Fibroblast of villous mesenchyme (primary cell): ENCODE results near the gene HAP1. TPM values are rescaled to one million over a fixed set of nuclear protein-coding genes. Genes with fewer than 3 reads are reported as not detected.
"Not testable (repeated sequence)": the region's sequence is repeated elsewhere in the genome, so short reads cannot be mapped to it uniquely, and the experiment has no call there.

Source experiments
- DNase-seq: peaks from one replicate; pipeline ENCODE4 v3.0.0-alpha.2; 2010; ENCODE audit warnings: low read depth
- H3K4me3 ChIP-seq: 2 replicates; pipeline ENCODE4 v1.5.1; 2011; ENCODE audit warnings: low read depth, mild to moderate bottlenecking, low read length
- total RNA-seq: library from RNA; depleted of rRNA; stranded (reverse); fragments of >200 nt; gene quantifications from 2 replicates; pipeline ENCODE4 v1.2.3, GENCODE V29; 2012
- TF ChIP-seq, protein P1 (sequence below): IDR thresholded peaks from 2 replicates; pipeline ENCODE4 v1.5.1; 2012; ENCODE audit warnings: low read depth, mild to moderate bottlenecking, low read length; ENCODE audit not compliant: insufficient read depth

Gene HAP1, protein sequence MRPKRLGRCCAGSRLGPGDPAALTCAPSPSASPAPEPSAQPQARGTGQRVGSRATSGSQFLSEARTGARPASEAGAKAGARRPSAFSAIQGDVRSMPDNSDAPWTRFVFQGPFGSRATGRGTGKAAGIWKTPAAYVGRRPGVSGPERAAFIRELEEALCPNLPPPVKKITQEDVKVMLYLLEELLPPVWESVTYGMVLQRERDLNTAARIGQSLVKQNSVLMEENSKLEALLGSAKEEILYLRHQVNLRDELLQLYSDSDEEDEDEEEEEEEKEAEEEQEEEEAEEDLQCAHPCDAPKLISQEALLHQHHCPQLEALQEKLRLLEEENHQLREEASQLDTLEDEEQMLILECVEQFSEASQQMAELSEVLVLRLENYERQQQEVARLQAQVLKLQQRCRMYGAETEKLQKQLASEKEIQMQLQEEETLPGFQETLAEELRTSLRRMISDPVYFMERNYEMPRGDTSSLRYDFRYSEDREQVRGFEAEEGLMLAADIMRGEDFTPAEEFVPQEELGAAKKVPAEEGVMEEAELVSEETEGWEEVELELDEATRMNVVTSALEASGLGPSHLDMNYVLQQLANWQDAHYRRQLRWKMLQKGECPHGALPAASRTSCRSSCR
- under 0.01 TPM in 2 replicates for total RNA-seq

GRCh38 chr17:41734139-41734948 lies at the start of gene HAP1:
Gene HAP1 (minus strand): TSS chr17:41734643. CDS start chr17:41734634, 9 bp downstream.
- H3K4me3 ChIP-seq, result peak within 1 kb of the TSS; percentile 61
- TF ChIP-seq, protein P1, sequence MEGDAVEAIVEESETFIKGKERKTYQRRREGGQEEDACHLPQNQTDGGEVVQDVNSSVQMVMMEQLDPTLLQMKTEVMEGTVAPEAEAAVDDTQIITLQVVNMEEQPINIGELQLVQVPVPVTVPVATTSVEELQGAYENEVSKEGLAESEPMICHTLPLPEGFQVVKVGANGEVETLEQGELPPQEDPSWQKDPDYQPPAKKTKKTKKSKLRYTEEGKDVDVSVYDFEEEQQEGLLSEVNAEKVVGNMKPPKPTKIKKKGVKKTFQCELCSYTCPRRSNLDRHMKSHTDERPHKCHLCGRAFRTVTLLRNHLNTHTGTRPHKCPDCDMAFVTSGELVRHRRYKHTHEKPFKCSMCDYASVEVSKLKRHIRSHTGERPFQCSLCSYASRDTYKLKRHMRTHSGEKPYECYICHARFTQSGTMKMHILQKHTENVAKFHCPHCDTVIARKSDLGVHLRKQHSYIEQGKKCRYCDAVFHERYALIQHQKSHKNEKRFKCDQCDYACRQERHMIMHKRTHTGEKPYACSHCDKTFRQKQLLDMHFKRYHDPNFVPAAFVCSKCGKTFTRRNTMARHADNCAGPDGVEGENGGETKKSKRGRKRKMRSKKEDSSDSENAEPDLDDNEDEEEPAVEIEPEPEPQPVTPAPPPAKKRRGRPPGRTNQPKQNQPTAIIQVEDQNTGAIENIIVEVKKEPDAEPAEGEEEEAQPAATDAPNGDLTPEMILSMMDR, result no peak
- peak; percentile 41 for DNase-seq

- no peak overlapping the region for H3K4me3 ChIP-seq
- DNase-seq, result no peak
- TF ChIP-seq, protein P1, result no peak
These were observed 47.7 kb upstream of the HAP1 start for GRCh38 chr17:41782142-41782541.

- TF ChIP-seq, protein P1, result no peak
- DNase-seq, result peak; percentile 63
These were observed 47.1 kb upstream of the HAP1 start for GRCh38 chr17:41781404-41782110.

GRCh38 chr17:41779954-41780353 lies 45.5 kb upstream of the HAP1 start:
- TF ChIP-seq, protein P1, result no peak
- H3K4me3 ChIP-seq, result no peak overlapping the region
- DNase-seq, result no peak

More at GRCh38 chr17:41781404-41782110, 47.1 kb upstream of the HAP1 start:
- no peak overlapping the region for H3K4me3 ChIP-seq

GRCh38 chr17:41777574-41778188 lies 43.2 kb upstream of the HAP1 start:
- TF ChIP-seq, protein P1, result peak; percentile 13
- peak overlapping the region; percentile 6 for H3K4me3 ChIP-seq
- DNase-seq, result peak; percentile 97

GRCh38 chr17:41777157-41777573 lies 42.7 kb upstream of the HAP1 start:
- TF ChIP-seq, protein P1, result peak; percentile 40
- no peak for DNase-seq
- H3K4me3 ChIP-seq, result no peak overlapping the region

DNA sequence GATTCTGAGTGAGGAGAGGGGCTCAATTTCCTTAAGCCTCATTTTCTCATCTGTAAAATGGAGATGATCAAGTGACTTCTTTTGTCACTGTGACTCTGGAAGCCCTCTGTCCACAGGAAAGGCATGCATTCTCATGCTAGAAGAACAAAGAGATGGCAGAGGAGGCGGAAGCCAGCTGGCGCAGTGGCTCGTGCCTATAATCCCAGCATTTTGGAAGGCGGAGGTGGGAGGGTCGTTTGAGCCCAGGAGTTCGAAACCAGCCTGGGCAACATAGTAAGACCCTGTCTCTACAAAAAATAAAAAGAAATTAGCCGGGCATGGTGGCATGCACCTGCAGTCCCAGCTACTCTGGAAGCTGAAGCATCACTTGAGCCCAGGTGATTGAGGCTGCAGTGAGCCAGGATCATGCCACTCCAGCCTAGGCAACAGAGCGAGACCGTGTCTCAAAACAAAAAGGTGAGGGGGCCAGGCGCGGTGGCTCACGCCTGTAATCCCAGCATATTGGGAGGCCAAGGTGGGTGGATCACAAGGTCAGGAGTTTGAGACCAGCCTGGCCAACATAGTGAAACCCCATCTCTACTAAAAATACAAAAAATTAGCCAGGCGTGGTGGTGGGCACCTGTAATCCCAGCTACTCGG lies 41.9 kb upstream of the HAP1 start:
- not testable (repeated sequence) for DNase-seq, H3K4me3 ChIP-seq
